Ramos (cell line): Measurements from ENCODE around the gene EIF3B.

Source experiments
- in situ Hi-C: fragments of 300-500 bp; cut with MboI; formaldehyde crosslinking; loops from one replicate; pipeline ENCODE4 v1.14.3; 2022; ENCODE audit warnings: low sequenced_read_pairs; ENCODE audit not compliant: unreplicated experiment

The EIF3B gene

DNA sequence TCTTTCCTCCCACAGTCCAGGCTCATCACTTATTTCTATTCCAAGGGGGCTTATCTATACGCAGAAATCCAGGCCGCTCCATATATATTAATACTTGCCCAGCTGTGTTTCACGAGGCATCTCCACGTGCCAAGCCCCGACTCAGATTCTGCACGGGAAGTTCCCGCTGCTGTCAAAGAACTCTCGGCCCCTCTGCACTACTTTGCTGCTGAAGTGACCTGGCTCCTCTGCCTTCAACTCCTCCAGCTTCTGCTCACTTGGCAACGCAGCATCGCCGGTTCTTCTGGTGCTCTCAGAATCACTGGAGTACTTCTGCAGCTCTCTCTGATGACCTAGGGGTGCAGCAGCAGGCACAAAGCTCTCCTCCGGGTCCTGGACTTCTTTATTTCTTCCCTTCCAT, 39.1 kb downstream of the EIF3B start:
- in situ Hi-C loops, result no loop called here

GRCh38 chr7:2394566-2395082, 40.0 kb downstream of the EIF3B start:
- in situ Hi-C loops, result no loop called here

DNA sequence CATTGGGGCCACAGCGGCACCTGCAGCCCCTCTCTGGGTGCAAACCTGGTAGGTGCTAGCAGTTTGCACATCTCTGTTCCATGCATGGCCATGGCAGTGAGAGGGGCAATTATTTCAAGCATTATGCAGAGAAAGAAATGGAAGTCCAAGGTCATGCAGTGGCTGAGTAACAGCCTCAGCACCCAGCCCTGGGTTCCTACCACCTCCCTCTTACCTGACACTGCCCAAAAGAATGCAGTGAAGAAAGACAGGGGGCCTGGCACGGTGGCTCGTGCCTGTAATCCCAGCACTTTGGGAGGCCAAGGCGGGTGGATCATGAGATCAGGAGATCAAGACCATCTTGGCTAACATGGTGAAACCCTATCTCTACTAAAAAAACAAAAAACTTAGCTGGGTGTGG, 43.9 kb downstream of the EIF3B start:
- in situ Hi-C loops, result no loop called here

DNA sequence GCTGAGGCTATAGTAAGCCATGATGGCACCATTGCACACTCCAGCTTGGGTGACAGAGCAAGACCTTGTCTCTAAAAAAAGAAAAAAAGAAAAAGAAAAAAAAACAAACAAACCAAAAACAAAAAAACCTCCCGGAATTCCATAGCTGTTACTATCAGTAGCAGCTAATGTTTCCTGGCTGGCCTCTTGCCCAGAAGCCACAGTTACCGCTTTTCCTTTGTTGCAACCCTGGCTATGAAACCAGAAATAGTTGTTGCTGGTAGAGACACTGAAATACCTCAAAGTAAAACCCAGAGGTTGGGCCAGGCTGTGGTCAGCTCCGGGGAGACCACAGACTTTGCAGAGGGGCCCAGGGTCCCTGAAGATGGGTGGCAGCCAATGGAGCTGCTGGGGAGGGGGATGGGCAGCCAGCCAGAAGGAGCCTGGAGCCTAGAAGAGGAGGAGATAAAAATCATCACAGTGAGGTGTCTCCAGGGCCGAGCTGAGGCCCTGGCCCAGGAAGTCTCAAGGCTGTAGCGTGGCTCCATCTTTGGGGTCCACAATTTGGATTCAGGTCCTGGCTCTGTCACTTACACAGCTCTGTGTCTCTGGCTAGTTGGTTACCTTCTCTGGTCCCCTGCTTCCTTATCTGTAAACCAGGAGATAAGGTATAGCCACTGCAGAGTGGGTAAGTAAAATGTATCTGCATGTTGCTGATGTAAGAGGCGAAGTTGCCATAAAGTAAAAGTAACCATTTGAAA, 45.4 kb downstream of the EIF3B start:
- in situ Hi-C loops, result loop anchor here (25.0 kb wide), 1 partner anchor 1363 kb away; the partner anchor contains the start of gene GPR146

DNA sequence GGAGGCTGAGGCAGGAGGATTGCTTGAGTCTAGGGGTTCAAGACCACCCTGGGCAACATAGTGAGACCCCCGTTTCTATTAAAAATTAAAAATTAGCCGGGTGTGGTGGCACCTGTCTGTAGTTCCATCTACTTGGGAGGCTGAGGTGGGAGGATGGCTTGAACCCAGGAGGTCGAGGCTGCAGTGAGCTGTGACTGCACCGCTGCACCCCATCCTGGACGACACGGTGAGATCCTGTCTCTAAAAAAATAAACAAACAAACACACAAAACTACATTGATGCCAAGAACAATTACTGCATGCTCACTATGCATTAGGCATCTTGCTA, 48.0 kb downstream of the EIF3B start:
- in situ Hi-C loops, result loop anchor here (25.0 kb wide), 1 partner anchor 1365 kb away; the partner anchor contains the start of gene GPR146

- in situ Hi-C loops, result loop anchor here (25.0 kb wide), 1 partner anchor 1366 kb away; the partner anchor contains the start of gene GPR146
Observed at GRCh38 chr7:2403014-2403717, 48.5 kb downstream of the EIF3B start, which contains the start of gene CHST12. Gene CHST12, plus strand, starts transcription at chr7:2403611. Its CDS starts 29,029 bp downstream, at chr7:2432640.

DNA sequence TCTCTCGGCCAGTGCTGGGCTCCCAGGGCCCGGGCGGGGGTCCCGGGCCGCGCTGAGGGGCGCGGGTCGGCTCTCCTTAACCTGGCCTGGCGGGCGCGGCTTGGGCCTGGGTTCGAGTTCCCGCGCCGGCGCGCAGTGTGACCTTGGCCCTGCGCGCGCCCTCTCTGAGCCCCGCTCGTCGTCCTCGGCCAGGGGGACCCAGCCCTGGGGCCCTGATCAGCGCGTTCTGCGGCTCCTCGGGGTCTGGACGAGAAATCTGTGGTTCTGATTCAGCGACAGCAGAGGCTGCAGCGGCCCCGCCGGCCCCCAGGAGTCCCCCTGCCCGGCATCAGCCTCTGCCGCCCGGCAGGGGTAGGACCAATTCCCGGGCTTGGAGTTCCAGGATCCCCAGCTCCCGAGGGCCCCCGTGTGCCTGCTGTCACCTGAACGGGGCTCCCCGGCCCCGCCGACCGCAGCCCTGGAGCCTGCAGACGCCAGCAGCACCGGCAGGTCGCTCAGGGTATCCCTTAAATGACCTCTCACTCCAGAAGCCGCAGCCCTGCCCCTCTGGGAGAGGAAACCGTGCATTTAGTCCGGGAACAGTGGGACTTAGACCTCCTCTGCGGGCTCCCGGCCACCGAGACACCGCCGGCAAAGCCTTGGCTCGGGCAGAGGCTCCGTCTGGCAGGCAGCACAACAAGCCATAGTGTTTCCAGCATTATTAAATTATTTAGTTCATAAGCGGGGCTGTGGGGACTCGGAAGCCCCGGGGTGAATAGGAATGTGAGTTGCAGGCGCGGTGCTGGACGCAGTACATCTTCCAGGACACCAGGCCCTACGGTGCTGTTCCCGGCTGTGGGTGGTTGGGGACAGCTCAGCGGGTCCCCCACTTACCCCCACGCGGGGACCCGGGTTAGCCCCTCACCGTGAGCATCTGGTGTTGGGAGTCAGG, 49.4 kb downstream of the EIF3B start:
- in situ Hi-C loops, result loop anchor here (25.0 kb wide), 1 partner anchor 1367 kb away; the partner anchor contains the start of gene GPR146

GRCh38 chr7:2404714-2405119, 50.1 kb downstream of the EIF3B start:
- in situ Hi-C loops, result loop anchor here (25.0 kb wide), 1 partner anchor 1367 kb away; the partner anchor contains the start of gene GPR146

DNA sequence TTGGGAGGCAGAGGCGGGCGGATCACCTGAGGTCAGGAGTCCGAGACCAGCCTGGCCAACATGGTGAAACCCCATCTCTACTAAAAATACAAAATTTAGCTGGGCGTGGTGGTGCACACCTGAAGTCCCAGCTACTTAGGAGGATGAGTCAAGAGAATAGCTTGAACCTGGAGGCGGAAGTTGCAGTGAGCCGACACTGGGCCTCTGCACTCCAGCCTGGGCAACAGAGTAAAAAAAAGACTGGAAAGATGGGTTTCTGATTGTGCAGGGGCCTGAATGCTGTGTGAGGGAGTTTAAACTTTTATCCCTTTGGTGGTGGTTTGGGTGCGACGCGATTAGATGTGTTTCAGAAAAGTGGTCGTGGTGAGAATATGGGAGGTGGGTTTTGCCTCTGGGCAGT, 50.6 kb downstream of the EIF3B start:
- in situ Hi-C loops, result loop anchor here (25.0 kb wide), 1 partner anchor 1368 kb away; the partner anchor contains the start of gene GPR146

GRCh38 chr7:2405601-2406345, 51.1 kb downstream of the EIF3B start:
- in situ Hi-C loops, result loop anchor here (25.0 kb wide), 1 partner anchor 1368 kb away; the partner anchor contains the start of gene GPR146

DNA sequence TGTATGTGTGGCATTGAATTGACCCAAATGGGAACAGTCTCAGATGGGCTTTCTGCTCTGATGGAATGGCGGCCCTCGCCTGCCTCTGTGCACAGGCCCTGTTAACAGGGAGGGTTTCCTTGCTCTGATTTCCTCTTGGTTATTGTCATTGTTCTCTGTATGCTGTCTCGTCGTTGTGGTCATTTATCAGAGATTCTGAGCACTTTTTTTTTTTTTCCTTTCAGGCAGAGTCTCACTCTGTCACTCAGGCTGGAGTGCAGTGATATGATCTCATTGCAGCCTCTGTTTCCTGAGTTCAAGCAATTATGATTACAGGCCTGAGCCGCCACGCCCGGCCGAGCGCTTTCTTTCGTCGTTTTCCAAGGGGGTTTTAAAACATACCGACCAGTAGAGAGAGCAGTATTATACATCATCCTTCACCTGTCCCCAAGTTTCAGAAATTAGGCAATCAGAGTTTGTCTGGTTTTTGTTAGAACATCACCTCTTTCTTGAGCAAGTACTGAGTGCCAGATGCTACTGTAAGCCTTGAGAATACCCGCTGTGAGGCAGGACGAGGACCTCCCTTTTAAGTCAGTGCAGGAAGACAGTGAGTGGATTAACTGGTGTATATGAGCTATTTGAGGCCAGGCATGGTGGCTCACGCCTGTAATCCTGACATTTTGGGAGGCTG, 55.3 kb downstream of the EIF3B start:
- in situ Hi-C loops, result loop anchor here (25.0 kb wide), 1 partner anchor 1373 kb away; the partner anchor contains the start of gene GPR146

GRCh38 chr7:2411049-2411448, 56.4 kb downstream of the EIF3B start:
- in situ Hi-C loops, result loop anchor here (25.0 kb wide), 1 partner anchor 1374 kb away; the partner anchor contains the start of gene GPR146

DNA sequence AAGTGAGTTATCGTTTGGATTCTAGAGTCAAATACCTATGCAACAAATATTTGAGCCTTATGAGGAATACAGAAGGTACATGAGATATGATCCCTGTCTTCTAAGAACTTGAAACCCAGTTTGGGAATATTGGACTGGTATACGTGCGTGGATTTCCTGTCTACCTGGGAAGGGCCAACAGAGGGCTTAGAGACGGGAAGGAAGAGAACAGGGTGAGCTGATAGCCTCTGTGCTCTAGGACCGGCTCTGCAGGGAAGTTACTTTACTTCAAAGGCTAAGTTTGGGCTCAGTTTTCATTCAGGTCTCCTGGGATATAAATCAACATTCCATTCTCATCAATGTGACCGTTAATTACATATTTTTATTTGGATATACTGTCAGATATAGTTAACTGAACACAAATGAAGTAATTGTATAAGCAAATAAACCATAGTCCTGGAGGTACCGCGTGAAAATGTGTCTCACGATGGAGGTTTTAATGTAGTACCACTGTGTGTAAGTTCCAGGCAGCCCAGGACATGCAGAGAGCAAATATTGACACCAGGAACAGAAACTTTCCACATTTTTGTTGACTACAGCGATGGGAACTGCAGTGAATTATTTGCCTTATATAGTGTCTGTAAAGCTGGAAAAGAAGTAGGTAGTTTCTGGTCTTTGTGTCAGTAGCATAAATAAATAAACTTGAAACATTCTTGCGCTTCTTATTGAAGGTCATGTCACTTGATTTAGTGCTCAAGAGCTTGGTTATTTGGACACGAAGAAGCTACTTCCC, 57.4 kb downstream of the EIF3B start:
- in situ Hi-C loops, result loop anchor here (25.0 kb wide), 1 partner anchor 1375 kb away; the partner anchor contains the start of gene GPR146

DNA sequence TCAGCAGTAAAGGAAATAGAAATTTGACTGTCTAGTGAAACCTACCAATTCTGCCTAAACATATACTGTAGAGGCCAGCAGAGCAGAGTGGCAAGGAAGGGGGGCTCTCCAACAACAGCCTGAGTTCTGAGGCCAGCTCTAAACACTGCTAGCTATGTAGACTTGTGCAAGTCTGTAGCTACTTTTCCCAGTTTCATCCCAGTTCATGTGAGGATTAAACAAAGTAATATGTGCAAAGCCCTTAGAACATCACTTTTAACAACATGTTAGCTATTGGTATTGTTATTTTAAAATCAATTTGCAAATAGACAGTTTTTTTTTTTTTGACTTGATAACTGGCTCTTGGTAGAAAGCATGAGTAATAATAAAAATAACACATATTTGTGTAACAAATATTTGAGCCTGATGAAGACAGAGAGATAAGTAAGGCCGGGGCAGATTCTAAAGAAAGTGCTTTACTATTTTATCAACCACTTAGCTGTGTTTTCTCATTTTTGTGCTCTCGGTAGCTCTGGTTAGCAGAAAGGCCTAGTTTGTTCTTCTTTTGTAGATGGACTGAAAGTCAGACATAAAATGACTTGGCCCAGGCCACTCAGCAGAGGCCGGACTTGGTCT, 58.1 kb downstream of the EIF3B start:
- in situ Hi-C loops, result loop anchor here (25.0 kb wide), 1 partner anchor 1375 kb away; the partner anchor contains the start of gene GPR146

DNA sequence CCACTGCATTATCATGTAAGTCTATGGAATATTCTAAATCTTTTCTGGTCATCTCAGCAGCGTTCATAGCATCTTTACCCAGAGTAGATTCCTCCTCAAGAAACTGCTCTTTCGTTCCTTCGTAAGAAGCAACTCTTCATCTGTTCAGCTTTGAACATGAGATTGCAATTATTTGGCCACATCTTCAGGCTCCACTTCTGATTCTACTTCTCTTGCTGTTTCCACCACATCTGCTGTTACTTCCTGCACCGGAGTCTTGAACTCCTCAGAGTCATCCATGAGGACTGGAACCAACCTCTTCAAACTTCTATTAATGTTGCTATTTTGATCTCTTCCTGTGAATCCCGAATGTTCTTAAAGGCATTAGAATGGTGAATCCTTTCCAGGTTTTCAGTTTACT, 61.4 kb downstream of the EIF3B start:
- in situ Hi-C loops, result loop anchor here (25.0 kb wide), 1 partner anchor 1379 kb away; the partner anchor contains the start of gene GPR146

- in situ Hi-C loops, result loop anchor here (25.0 kb wide), 1 partner anchor 1379 kb away; the partner anchor contains the start of gene GPR146
Observed at GRCh38 chr7:2416650-2417049, 62.0 kb downstream of the EIF3B start.

DNA sequence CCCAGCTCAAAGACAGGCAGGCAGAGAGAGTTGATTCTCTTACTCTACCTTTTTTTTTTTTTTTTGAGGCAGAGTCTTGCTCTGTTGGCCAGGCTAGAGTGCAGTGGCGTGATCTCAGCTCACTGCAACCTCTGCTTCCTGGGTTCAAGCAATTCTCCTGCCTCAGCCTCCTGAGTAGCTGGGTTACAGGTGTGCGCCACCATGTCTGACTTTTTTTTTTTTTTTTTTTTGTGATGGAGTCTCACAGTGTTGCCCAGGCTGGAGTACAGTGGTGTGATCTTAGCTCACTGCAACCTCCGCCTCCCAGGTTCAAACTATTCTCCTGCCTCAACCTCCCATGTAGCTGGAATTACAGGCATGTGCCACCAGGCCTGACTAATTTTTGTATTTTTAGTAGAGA, 62.6 kb downstream of the EIF3B start:
- in situ Hi-C loops, result loop anchor here (25.0 kb wide), 1 partner anchor 1380 kb away; the partner anchor contains the start of gene GPR146
